RKO (cell line): ENCODE results near the gene SIKE1.
"Not testable (repeated sequence)": the region's sequence is repeated elsewhere in the genome, so short reads cannot be mapped to it uniquely, and the experiment has no call there.

Experiments used
- DNase-seq: peaks from one replicate; pipeline ENCODE4 v3.0.0-alpha.2; 2016; ENCODE audit warnings: low spot score

SIKE1 gene

DNA sequence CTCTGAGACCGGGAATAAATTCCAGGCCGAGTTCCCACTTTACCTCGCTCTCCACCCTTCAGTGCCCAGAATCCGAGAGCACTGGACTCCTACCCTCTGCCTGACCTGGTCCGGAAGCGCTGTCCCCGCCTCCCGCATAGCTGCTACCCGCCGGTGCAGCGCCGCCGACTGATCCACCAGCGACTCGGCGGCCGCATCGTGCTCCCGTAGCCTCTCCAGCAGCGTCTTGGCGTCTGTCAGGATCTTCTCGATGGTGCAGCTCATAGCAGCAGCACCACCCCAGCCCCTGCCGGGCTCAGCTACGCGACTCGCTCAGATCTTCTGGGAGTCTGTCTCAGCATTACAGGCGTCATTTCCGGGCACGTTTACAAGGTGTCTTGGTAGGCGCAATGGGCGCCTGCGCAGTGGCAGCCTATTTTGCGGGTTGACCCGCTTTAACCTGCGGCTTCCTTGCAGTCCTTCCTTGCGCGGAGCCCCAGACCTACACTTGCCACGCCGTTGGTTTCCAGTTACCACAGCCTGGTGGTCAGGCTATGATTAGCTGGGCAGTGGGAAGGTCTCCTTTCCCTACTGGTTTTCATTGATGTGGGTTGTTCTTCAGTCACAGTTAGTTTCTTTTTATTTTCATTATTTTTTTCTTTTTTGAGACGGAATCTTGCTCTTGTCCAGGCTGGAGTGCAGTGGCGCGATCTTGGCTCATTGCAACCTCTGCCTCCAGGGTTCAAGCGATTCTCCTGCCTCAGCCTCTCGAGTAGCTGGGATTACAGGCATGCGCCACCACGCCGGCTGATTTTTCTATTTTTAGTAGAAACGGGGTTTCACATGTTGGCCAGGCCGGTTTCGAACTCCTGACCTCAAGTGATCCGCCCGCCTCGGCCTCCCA, at the start of gene SIKE1:
Gene SIKE1, minus strand, starts transcription at position 342 of the 883 bp plus-strand sequence. Its CDS starts 78 bp downstream, at position 264.
- DNase-seq = peak; percentile 97

DNA sequence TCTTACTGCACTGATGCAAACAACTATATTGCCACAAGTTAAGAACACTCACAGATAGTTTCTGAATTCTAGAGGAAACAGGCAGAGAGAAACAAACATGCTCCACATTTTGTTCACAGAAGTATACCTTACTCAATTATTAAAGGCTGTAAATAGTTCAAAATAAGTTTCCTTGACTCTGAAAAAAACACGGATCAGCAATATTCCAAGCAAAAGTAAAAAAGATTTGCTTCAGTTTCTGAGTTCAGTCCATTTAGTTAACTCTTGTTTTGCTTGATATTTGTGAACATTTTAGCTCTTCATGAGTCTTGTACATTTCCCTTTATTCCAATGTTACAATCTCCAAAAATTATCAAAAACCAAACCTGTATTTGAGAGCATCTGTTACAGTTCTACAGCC, 49.6 kb upstream of the SIKE1 start:
- not testable (repeated sequence) for DNase-seq

DNA sequence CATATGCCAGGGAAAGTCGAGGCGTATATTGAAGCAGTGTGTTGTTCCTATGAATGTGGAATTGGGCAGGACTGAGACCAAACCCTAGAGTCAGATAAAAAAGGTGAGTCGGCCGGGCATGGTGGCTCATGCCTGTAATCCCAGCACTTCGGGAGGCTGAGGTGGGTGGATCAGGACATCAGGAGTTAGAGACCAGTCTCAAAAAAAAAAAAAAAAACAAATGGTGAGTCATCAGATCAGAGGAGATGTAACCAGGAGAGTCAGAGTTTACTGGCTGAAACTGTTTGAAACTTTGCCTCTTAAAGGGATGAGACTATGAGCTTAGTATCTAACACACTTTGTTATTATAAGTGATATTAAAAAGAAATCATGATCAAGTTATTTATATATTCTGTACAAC, 47.8 kb upstream of the SIKE1 start:
- DNase-seq = peak; percentile 32

- DNase-seq = no peak
These were observed 41.5 kb upstream of the SIKE1 start for GRCh38 chr1:114821978-114822377.

DNA sequence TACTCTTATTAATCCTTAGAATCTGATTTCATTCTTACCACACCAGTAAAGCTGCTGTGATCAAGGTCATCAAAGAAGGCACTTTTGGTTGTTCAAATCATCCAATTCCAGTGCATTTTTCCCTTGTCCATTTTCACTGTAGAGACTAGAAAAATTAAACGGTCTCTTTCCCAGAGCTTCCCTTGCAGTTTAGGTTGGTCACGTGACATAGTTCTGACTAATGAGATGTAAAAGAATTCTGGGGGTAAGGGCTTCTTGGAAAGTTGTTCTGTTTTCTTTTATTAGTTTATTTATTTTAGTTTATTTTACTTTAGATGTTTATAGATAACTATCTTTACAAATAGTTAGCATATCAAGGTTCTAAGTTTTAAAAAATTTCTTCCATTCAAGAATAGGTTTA, 39.9 kb upstream of the SIKE1 start:
- DNase-seq = no peak

- no peak for DNase-seq
These were observed 39.4 kb upstream of the SIKE1 start for GRCh38 chr1:114819869-114820268.

GRCh38 chr1:114804449-114804848, 24.0 kb upstream of the SIKE1 start:
- not testable (repeated sequence) for DNase-seq

- DNase-seq = peak; percentile 9
These were observed 22.5 kb upstream of the SIKE1 start for GRCh38 chr1:114803001-114803400.

GRCh38 chr1:114794038-114794437, 13.6 kb upstream of the SIKE1 start:
- no peak for DNase-seq

- not testable (repeated sequence) for DNase-seq
These were observed 10.1 kb upstream of the SIKE1 start for GRCh38 chr1:114790581-114790980.

GRCh38 chr1:114786440-114786839, 6.0 kb upstream of the SIKE1 start:
- DNase-seq = not testable (repeated sequence)

GRCh38 chr1:114782476-114782875, 2.0 kb upstream of the SIKE1 start:
- no peak for DNase-seq

DNA sequence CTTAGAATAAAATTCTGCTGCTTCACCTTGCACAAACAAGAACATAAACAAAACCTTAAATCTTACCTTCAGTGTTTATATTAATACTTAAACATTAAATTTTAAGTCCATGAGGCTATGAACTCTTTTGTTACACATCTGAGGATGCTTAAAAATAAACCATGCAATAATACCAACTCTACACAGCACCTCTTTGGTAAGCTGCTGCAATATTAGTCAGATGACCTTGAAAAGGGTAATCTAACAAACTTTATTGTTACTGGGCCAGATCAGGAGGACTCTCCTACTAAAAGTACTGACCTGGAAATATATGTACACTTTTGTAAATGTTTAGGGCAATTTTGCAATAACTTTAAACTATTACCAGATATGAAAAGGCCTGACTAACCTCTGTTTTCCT, 763 bp downstream of the SIKE1 start:
- DNase-seq = peak; percentile 25

DNA sequence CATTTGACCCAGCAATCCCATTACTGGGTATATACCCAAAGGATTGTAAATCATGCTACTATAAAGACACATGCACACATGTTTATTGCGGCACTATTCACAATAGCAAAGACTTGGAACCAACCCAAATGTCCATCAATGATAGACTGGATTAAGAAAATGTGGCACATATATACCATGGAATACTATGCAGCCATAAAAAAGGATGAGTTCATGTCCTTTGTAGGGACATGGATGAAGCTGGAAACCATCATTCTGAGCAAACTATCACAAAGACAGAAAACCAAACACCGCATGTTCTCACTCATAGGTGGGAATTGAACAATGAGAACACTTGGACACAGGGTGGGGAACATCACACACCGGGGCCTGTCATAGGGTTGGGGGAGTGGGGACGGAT, 3.8 kb downstream of the SIKE1 start:
- DNase-seq = not testable (repeated sequence)

GRCh38 chr1:114771992-114772391, 8.5 kb downstream of the SIKE1 start:
- DNase-seq = no peak

DNA sequence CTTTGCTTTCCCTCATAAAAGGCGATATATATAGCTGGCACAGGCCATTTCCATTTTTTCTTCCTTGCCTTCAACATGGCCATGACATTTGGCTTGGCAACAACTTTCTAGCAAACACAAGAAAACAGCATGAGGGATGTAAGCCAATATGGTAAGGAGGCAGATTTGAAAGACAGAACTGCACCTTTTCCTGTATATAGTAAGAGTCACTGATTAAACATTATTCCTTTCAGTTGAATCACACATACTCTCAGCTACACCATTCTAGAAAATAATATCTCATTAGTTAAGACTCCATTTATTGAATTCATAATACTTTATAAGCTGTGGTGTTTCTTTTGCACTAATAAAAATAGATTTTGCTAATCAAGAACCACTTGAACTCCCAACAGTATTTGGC, 9.5 kb downstream of the SIKE1 start:
- DNase-seq = no peak

DNA sequence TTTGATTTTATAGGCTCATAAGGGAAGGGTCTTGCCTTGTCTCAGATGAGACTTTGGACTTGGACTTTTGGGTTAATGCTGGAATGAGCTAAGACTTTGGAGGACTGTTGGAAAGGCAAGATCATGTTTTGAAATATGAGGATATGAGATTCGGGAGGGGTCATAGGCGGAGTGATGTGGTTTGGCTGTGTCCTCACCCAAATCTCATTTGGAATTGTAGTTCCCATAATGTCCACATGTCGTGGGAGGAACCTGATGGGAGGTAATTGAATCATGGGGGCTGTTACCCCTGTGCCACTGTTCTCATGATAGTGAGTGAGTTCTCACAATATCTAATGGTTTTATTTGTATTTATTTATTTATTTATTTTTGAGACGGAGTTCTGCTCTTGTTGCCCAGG, 15.8 kb downstream of the SIKE1 start:
- DNase-seq = no peak

DNA sequence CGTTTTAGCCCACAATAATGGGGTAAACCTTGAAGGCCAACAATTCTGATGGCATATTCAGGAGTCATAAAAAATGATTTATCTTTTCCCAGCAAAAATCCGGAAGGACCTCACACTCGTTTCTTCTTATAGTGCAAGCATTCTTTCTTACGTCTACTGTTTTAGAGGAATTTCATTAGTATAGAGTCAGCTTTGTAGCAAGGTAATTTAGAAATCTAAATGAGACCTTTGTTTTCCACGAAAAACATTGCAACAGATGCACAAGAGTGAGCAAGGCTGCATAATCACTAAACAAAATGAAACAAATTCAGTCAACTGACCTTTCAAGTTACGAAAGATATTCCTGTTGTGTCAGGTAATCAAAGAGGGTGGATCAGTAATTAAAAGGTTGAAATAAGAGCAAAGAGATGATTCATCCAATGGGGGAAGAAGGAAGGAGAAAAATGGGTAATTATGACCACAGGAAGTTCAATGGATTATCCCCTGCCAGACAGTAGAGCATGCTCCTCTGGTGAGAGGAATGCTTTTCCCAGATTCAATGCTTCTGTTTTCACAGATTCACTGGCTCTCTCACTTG, 22.1 kb downstream of the SIKE1 start:
- DNase-seq = peak; percentile 26

- DNase-seq = peak; percentile 99
These were observed 22.8 kb downstream of the SIKE1 start, which contains the start of gene CSDE1 for GRCh38 chr1:114757455-114758255. TSS of gene CSDE1 (minus strand) at chr1:114757984. CDS start at chr1:114739890, 18,094 bp downstream.

DNA sequence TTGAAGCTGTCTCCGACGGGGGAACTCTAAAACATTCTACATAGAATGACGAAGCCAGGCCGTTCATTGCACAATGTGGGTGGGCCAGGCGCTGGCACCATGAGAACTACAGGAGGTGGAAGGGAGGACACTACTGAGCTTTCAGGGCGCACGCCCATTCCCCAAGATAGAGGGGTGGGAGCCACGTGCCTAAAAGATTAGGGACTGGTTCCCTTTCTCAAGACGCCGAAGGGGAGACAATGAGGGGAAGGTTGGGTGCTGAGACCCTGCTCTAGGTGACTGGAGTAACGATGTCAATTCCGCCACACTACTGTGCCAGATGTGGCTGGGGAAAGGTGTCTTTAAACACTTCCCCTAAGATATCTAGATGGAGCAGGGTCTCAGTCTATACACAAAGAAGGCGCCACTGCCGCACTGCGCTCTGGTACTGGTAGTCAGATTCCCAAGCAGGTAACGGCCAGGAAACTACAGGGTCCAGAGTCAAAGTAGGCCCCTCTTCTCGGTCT, 23.5 kb downstream of the SIKE1 start:
- DNase-seq = peak; percentile 62

DNA sequence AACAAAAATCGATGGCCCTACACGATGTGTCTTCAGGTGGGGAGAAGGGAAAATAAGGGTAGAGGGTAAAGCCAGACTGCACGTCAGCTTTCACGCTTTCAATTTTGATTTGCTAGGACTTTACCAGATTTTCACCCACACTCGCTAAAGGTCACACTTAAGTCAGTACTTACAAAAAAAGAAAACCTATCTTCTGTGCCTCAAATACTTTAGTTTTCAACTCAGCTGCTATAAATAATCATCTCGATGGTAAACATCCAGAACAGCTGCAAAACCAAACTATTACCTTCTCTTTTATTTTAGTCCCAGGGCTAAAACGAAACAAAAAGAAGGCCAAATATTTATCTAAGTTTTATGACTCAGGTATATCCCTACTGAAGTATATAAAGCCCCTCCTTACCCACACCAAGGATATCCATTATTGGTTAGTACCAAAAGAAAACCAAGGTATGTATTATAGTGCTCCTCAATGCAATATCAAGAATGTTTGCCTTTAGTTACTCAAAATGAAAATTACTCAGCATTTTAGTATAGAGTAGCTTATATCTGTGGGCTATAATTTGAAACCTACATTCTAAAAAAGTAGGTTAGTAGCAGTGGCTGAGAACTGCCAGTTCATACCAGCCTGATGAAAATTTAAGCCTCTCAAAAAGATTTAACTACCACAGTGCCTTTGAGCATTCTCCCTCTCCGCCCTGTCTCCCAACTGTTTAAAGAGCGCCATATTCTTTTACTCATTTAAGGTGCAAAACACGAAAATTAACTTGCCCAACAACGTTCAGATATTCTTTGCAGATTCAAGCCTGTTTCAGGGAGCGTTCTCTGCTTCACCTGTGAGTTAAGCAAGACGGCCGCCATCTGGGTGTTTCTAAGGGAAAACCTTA, 24.2 kb downstream of the SIKE1 start:
- DNase-seq = no peak
